ENCODE results near the gene MRPL14.

MRPL14 gene

GRCh38 chr6:44127186-44128019 lies at the start of gene MRPL14, which contains the start of gene TMEM63B:
MRPL14 (minus strand) TSS chr6:44127452; CDS start chr6:44116611, 10,841 bp downstream.
TMEM63B (plus strand) TSS chr6:44127554; CDS start chr6:44134585, 7,031 bp downstream.
- peak; percentile 87 for DNase-seq

GRCh38 chr6:44176130-44176761 lies 49.0 kb upstream of the MRPL14 start:
- DNase-seq: no peak

GRCh38 chr6:44172731-44173500 lies 45.7 kb upstream of the MRPL14 start:
- DNase-seq: peak; percentile 82

GRCh38 chr6:44171899-44172546 lies 44.8 kb upstream of the MRPL14 start:
- DNase-seq: no peak

- DNase-seq: no peak
Measured at GRCh38 chr6:44169886-44170570, 42.8 kb upstream of the MRPL14 start.

GRCh38 chr6:44169154-44169553 lies 41.9 kb upstream of the MRPL14 start:
- no peak for DNase-seq

- DNase-seq: no peak
Measured at GRCh38 chr6:44167567-44167966, 40.3 kb upstream of the MRPL14 start.

GRCh38 chr6:44166591-44167184 lies 39.4 kb upstream of the MRPL14 start:
- DNase-seq: peak; percentile 20

- no peak for DNase-seq
Measured at GRCh38 chr6:44166116-44166515, 38.9 kb upstream of the MRPL14 start.

- no peak for DNase-seq
Measured at GRCh38 chr6:44162876-44163625, 35.8 kb upstream of the MRPL14 start.

GRCh38 chr6:44161997-44162338 lies 34.7 kb upstream of the MRPL14 start:
- DNase-seq: peak; percentile 71

GRCh38 chr6:44158770-44159228 lies 31.5 kb upstream of the MRPL14 start, which contains the start of gene CAPN11:
CAPN11 (plus strand) TSS chr6:44158820; CDS start chr6:44158849, 29 bp downstream.
- DNase-seq: no peak

GRCh38 chr6:44157152-44157521 lies 29.9 kb upstream of the MRPL14 start:
- DNase-seq: no peak

- DNase-seq: no peak
Measured at GRCh38 chr6:44156494-44157151, 29.4 kb upstream of the MRPL14 start.

GRCh38 chr6:44154067-44154466 lies 26.8 kb upstream of the MRPL14 start:
- DNase-seq: no peak

- no peak for DNase-seq
Measured at GRCh38 chr6:44152533-44152932, 25.3 kb upstream of the MRPL14 start.

GRCh38 chr6:44152109-44152461 lies 24.8 kb upstream of the MRPL14 start:
- DNase-seq: no peak

GRCh38 chr6:44151348-44152108 lies 24.3 kb upstream of the MRPL14 start:
- DNase-seq: peak; percentile 69

GRCh38 chr6:44150317-44150917 lies 23.2 kb upstream of the MRPL14 start:
- DNase-seq: no peak
